ENCODE measurements around the gene OVOL3. TPM values are rescaled to one million over a fixed set of nuclear protein-coding genes. Genes with fewer than 3 reads are reported as not detected.

Gene OVOL3
- total RNA-seq, 4 donors from 2014 or later, result not detected

GRCh38 chr19:36093687-36094086 lies 17.3 kb upstream of the OVOL3 start:
- no peaks in the 10 kb centered on the region for H3K4me1 ChIP-seq
- DNase-seq, result no peak
- no peak overlapping the region for H3K27ac ChIP-seq
- no peak overlapping the region for H3K4me3 ChIP-seq
- intact Hi-C loops (cut with DNase I; ENCODE audit: low total_unique reads), result no loop called here
- no peaks in the 10 kb centered on the region for H3K9me3 ChIP-seq
- no peaks in the 10 kb centered on the region for H3K27me3 ChIP-seq
- 67 to 93% methylated on average over 3 to 6 of the region's 6 CpGs for whole genome bisulfite sequencing, 2 donors (ENCODE audit: low coverage in 1 of 2)
- in situ Hi-C loops (cut with MboI; ENCODE audit: low pct_ligation_motif_present in 1 of 4, low pct_unique_long_range_greater_than_20kb in 1 of 4, low sequenced_read_pairs in 3 of 4), result no loop called here
- H3K36me3 ChIP-seq, result no peaks in the 10 kb centered on the region
- no peak for TF ChIP-seq POLR2AphosphoS5 (IDR thresholded peaks at IDR 0.05)
- no peak for TF ChIP-seq POLR2A (IDR thresholded peaks at IDR 0.05)
- no peak for TF ChIP-seq EP300 (IDR thresholded peaks at IDR 0.05; ENCODE audit: low read depth)
- no peak for TF ChIP-seq CTCF (IDR thresholded peaks at IDR 0.05)

- Histone ChIP-seq H3K27ac (no peak overlapping the region), H3K4me1 (no peaks in the 10 kb centered on the region), H3K9me3 (no peaks in the 10 kb centered on the region), H3K4me3 (no peak overlapping the region), H3K27me3 (no peaks in the 10 kb centered on the region), H3K36me3 (no peaks in the 10 kb centered on the region)
- intact Hi-C loops (cut with DNase I; ENCODE audit: low total_unique reads), result no loop called here
- TF ChIP-seq CTCF (IDR thresholded peaks at IDR 0.05) (no peak), POLR2A (IDR thresholded peaks at IDR 0.05) (no peak), POLR2AphosphoS5 (IDR thresholded peaks at IDR 0.05) (no peak), EP300 (IDR thresholded peaks at IDR 0.05; ENCODE audit: low read depth) (no peak)
- 92% methylated on average over 6 of the region's 6 CpGs; no CpG with 5 or more reads in 1 of the 2 donors for WGBS, 2 donors (ENCODE audit: low coverage in 1 of 2)
- no peak for DNase-seq
- in situ Hi-C loops (cut with MboI; ENCODE audit: low pct_ligation_motif_present in 1 of 4, low pct_unique_long_range_greater_than_20kb in 1 of 4, low sequenced_read_pairs in 3 of 4), result no loop called here
Observed at GRCh38 chr19:36097036-36097435, 13.9 kb upstream of the OVOL3 start.

GRCh38 chr19:36099166-36099785 lies 11.7 kb upstream of the OVOL3 start:
- Histone ChIP-seq H3K27ac (no peak overlapping the region), H3K36me3 (no peaks in the 10 kb centered on the region), H3K4me3 (no peak overlapping the region), H3K27me3 (no peaks in the 10 kb centered on the region), H3K9me3 (no peaks in the 10 kb centered on the region), H3K4me1 (no peaks in the 10 kb centered on the region)
- no peak for DNase-seq
- TF ChIP-seq CTCF (IDR thresholded peaks at IDR 0.05) (no peak), POLR2A (IDR thresholded peaks at IDR 0.05) (no peak), POLR2AphosphoS5 (IDR thresholded peaks at IDR 0.05) (no peak), EP300 (IDR thresholded peaks at IDR 0.05; ENCODE audit: low read depth) (no peak)
- WGBS, 2 donors (ENCODE audit: low coverage in 1 of 2), result 89% methylated on average over 19 of the region's 19 CpGs; no CpG with 5 or more reads in 1 of the 2 donors
- intact Hi-C loops (cut with DNase I; ENCODE audit: low total_unique reads), result no loop called here
- in situ Hi-C loops (cut with MboI; ENCODE audit: low pct_ligation_motif_present in 1 of 4, low pct_unique_long_range_greater_than_20kb in 1 of 4, low sequenced_read_pairs in 3 of 4), result no loop called here

GRCh38 chr19:36100476-36100875 lies 10.5 kb upstream of the OVOL3 start:
- no peak for DNase-seq
- in situ Hi-C loops (cut with MboI; ENCODE audit: low pct_ligation_motif_present in 1 of 4, low pct_unique_long_range_greater_than_20kb in 1 of 4, low sequenced_read_pairs in 3 of 4), result no loop called here
- TF ChIP-seq POLR2AphosphoS5 (IDR thresholded peaks at IDR 0.05) (no peak), POLR2A (IDR thresholded peaks at IDR 0.05) (no peak)
- Histone ChIP-seq H3K27ac (no peak overlapping the region), H3K36me3 (no peaks in the 10 kb centered on the region), H3K4me3 (no peak overlapping the region), H3K9me3 (no peaks in the 10 kb centered on the region), H3K4me1 (no peaks in the 10 kb centered on the region), H3K27me3 (no peaks in the 10 kb centered on the region)
- intact Hi-C loops (cut with DNase I; ENCODE audit: low total_unique reads), result no loop called here
- WGBS, 2 donors (ENCODE audit: low coverage in 1 of 2), result 83% methylated on average over 5 of the region's 5 CpGs; no CpG with 5 or more reads in 1 of the 2 donors
